Caco-2 (cell line): ENCODE results near the gene UBA1. TPM values are rescaled to one million over a fixed set of nuclear protein-coding genes. Genes with fewer than 3 reads are reported as not detected.

Experiments used
- BruUV-seq: library from RNA; stranded (reverse); fragments of 400-500 nt; replicated peaks from 2 replicates; lab custom pipeline; 2021; lab: Mats Ljungman, UMichigan
- CTCF ChIA-PET: fragments of 300-600 bp; sonication (Branson Sonifier 250); formaldehyde crosslinking; loops from one replicate; lab custom pipeline; 2022; ENCODE audit warnings: antibody characterized with exemption; lab: Charles Lee
- POLR2A ChIA-PET: fragments of 300-600 bp; sonication (Branson Sonifier 250); formaldehyde crosslinking; loops from one replicate; lab custom pipeline; 2022; ENCODE audit warnings: antibody characterized with exemption; lab: Charles Lee
- DNase-seq, 2 experiments: peaks; one replicate each; pipeline versions ENCODE4 v3.0.0 to v3.0.0-alpha.2; 2020 to 2022
- H3K27me3 ChIP-seq: replicated peaks from 2 replicates; pipeline ENCODE4 v1.6.0; 2011; ENCODE audit warnings: low read length; ENCODE audit not compliant: control insufficient read depth, insufficient read depth
- H3K36me3 ChIP-seq: 2 replicates; pipeline ENCODE4 v1.5.1; 2011; ENCODE audit warnings: low read length; ENCODE audit not compliant: control insufficient read depth, insufficient read depth
- H3K4me1 ChIP-seq: fragments of 250-450 bp; sonication (Bioruptor Pico); 2 replicates; pipeline ENCODE4 v1.5.1; 2020; ENCODE audit warnings: mild to moderate bottlenecking
- H3K4me3 ChIP-seq: 2 replicates; pipeline ENCODE4 v1.5.1; 2011; ENCODE audit warnings: low read depth, mild to moderate bottlenecking, control low read depth, low read length
- H3K9me3 ChIP-seq: fragments of 250-450 bp; sonication (Bioruptor Pico); 2 replicates; pipeline ENCODE4 v1.5.1; 2020; ENCODE audit warnings: mild to moderate bottlenecking, moderate library complexity
- H3K27ac Mint-ChIP-seq: one replicate; pipeline ENCODE4 v1.8.0; 2022; ENCODE audit warnings: mixed read lengths; ENCODE audit not compliant: unreplicated experiment
- H3K27me3 Mint-ChIP-seq: one replicate; pipeline ENCODE4 v1.8.0; 2022; ENCODE audit warnings: mixed read lengths; ENCODE audit not compliant: insufficient read depth, unreplicated experiment
- H3K36me3 Mint-ChIP-seq: one replicate; pipeline ENCODE4 v1.8.0; 2022; ENCODE audit warnings: mild to moderate bottlenecking, mixed read lengths; ENCODE audit not compliant: insufficient read depth, unreplicated experiment
- H3K4me1 Mint-ChIP-seq: one replicate; pipeline ENCODE4 v1.8.0; 2022; ENCODE audit warnings: low read depth, mixed read lengths; ENCODE audit not compliant: unreplicated experiment
- H3K4me3 Mint-ChIP-seq: one replicate; pipeline ENCODE4 v1.8.0; 2022; ENCODE audit warnings: mild to moderate bottlenecking, moderate library complexity, mixed read lengths; ENCODE audit not compliant: unreplicated experiment
- H3K9me3 Mint-ChIP-seq: one replicate; pipeline ENCODE4 v1.8.0; 2022; ENCODE audit warnings: mixed read lengths; ENCODE audit not compliant: unreplicated experiment
- CTCF ChIP-seq, 2 experiments: fragments of 200-600 bp in 1 of 2; IDR thresholded peaks; 1 replicate in 1 of 2; 2 replicates in 1 of 2; pipeline versions ENCODE4 v1.5.1 to v1.8.0; 2011 to 2022; ENCODE audit warnings: antibody characterized with exemption in 1 of 2, control low read depth in 1 of 2, inconsistent platforms in 1 of 2, low read depth in 1 of 2, low read length in 1 of 2, mild to moderate bottlenecking in 1 of 2, moderate library complexity in 1 of 2; ENCODE audit not compliant: insufficient read depth in 1 of 2, severe bottlenecking in 1 of 2, unreplicated experiment in 1 of 2
- intact Hi-C: fragments of 100-400 bp; cut with micrococcal nuclease; formaldehyde crosslinking; loops from one replicate; pipeline ENCODE4 v1.10.0; 2022; ENCODE audit not compliant: unreplicated experiment
- total RNA-seq: library from RNA; stranded (reverse); gene quantifications from 2 replicates; pipeline ENCODE4 v1.2.3, GENCODE V29; 2022

UBA1 gene
- total RNA-seq, 1 experiment from 2014 or later, result 156 TPM

GRCh38 chrX:47174376-47174775 is 19.3 kb upstream of the UBA1 start:
- BruUV-seq, result no TSS peak
- Mint-ChIP-seq H3K27me3 (no peaks in the 10 kb centered on the region), H3K4me3 (no peak overlapping the region), H3K36me3 (peaks cover 42% of the 10 kb centered on the region), H3K9me3 (no peaks in the 10 kb centered on the region), H3K4me1 (no peaks in the 10 kb centered on the region), H3K27ac (no peak overlapping the region)
- H3K27me3 ChIP-seq, result no peaks in the 10 kb centered on the region
- CTCF ChIA-PET, result no interaction called here
- intact Hi-C loops, result no loop called here
- DNase-seq, result no peak
- H3K4me1 ChIP-seq, result no peaks in the 10 kb centered on the region
- no peak overlapping the region for H3K4me3 ChIP-seq
- H3K36me3 ChIP-seq, result no peaks in the 10 kb centered on the region
- no peaks in the 10 kb centered on the region for H3K9me3 ChIP-seq
- TF ChIP-seq CTCF (IDR thresholded peaks at IDR 0.05; ENCODE audit: insufficient read depth in 1 of 2, low read depth in 1 of 2, low read length in 1 of 2, severe bottlenecking in 1 of 2, unreplicated experiment in 1 of 2), result no peak
- POLR2A ChIA-PET, result no interaction called here

GRCh38 chrX:47174846-47175587 is 18.6 kb upstream of the UBA1 start:
- POLR2A ChIA-PET, result no interaction called here

GRCh38 chrX:47175588-47175980 is 18.0 kb upstream of the UBA1 start:
- intact Hi-C loops, result no loop called here
- H3K27me3 Mint-ChIP-seq, result no peaks in the 10 kb centered on the region
- H3K27me3 ChIP-seq, result no peaks in the 10 kb centered on the region
- no peaks in the 10 kb centered on the region for H3K9me3 ChIP-seq
- H3K4me3 Mint-ChIP-seq, result no peak overlapping the region
- no peak for DNase-seq
- H3K4me3 ChIP-seq, result no peak overlapping the region
- H3K36me3 Mint-ChIP-seq, result peaks cover 37% of the 10 kb centered on the region
- H3K9me3 Mint-ChIP-seq, result no peaks in the 10 kb centered on the region
- ChIA-PET CTCF (no interaction called here), POLR2A (no interaction called here)
- H3K36me3 ChIP-seq, result no peaks in the 10 kb centered on the region
- no peak overlapping the region for H3K27ac Mint-ChIP-seq
- H3K4me1 ChIP-seq, result no peaks in the 10 kb centered on the region
- no peak for TF ChIP-seq CTCF (IDR thresholded peaks at IDR 0.05; ENCODE audit: insufficient read depth in 1 of 2, low read depth in 1 of 2, low read length in 1 of 2, severe bottlenecking in 1 of 2, unreplicated experiment in 1 of 2)
- no peaks in the 10 kb centered on the region for H3K4me1 Mint-ChIP-seq
- BruUV-seq, result no TSS peak

More at GRCh38 chrX:47174846-47175587, 18.6 kb upstream of the UBA1 start:
- Histone ChIP-seq H3K4me1 (no peaks in the 10 kb centered on the region), H3K27me3 (no peaks in the 10 kb centered on the region), H3K36me3 (no peaks in the 10 kb centered on the region), H3K4me3 (no peak overlapping the region), H3K9me3 (no peaks in the 10 kb centered on the region)
- no TSS peak for BruUV-seq
- no peaks in the 10 kb centered on the region for H3K27me3 Mint-ChIP-seq
- CTCF ChIA-PET, result no interaction called here
- H3K4me1 Mint-ChIP-seq, result no peaks in the 10 kb centered on the region
- peaks cover 37% of the 10 kb centered on the region for H3K36me3 Mint-ChIP-seq
- DNase-seq, result no peak
- H3K4me3 Mint-ChIP-seq, result no peak overlapping the region
- intact Hi-C loops, result no loop called here
- no peaks in the 10 kb centered on the region for H3K9me3 Mint-ChIP-seq
- H3K27ac Mint-ChIP-seq, result no peak overlapping the region
- no peak for TF ChIP-seq CTCF (IDR thresholded peaks at IDR 0.05; ENCODE audit: insufficient read depth in 1 of 2, low read depth in 1 of 2, low read length in 1 of 2, severe bottlenecking in 1 of 2, unreplicated experiment in 1 of 2)
